HUDEP-2 (cell line): ENCODE data around the gene C3orf20.
"Not testable (repeated sequence)": the region's sequence is repeated elsewhere in the genome, so short reads cannot be mapped to it uniquely, and the experiment has no call there.

Experiments
- DNase-seq, 76 experiments: peaks; one replicate each; lab custom pipeline; 2025; ENCODE audit not compliant: unreplicated experiment in 76 of 76; lab: John Stamatoyannopoulos, UW

The C3orf20 gene

DNA sequence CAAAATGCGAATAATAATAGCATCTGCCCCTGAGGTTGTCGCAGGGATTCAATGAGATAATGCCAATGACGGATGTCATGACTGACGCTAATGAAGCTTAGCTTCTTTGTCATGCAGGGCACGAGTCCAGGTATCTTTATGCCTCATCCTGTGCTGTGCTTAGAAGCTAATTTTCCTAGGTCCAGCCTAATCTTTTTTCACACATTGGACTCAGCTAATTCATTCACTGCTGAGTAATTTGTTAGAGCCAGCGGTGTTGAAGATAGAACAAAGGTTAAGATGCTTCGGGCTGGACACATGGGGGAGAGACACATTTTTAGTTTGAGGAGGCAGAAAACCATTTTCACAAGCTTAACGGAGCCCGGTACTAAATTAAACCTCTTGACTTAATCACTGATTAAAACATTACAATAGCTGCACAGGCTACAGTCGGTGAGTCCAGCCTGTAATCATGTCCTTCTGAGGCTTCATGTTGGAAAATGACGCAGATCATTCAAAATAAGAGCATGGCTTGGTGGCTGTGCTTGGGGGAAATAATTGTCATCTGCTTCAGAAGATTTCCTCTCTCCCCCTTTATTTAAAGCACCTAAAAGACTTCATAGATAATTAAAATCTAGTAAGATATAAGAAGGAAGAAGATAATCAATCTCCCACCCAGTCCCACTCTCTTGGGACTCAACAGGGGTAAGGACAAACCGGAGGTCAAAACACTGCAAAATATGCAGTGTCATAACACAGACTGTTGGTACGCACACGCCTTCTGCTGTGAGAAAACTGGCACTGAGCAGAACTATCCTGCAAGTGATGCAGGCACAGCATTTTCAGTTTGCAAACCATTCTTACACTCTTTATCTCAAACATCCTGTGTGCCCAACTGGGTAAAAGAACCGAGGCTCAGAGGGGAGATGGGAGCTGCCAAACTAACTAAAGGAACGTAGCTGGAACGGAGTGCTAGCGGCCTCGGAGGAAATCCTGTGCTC lies 26.7 kb upstream of the C3orf20 start:
- DNase-seq: peak in 13 of 76 experiments; percentile 2 to 45 (median 18)

- DNase-seq: no peak
These were observed 25.5 kb upstream of the C3orf20 start for GRCh38 chr3:14649466-14649865.

DNA sequence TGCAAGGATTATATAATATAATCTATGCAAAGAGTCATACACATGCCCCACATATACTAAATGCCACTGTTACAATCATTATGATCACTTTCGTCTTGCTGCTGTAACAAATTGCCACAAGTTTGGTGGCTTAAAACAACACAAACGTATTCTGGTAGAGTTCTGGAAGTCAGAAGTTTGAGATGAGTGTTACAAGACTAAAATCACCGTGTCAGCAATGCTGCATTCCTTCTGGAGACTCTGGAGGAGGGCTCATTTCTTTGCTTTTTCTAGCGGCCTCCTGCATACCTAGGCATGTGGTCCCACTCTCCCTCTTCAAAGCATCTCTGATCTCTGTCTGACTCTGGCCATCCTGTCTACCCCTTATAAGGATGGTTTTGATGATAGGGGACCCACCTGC lies 24.7 kb upstream of the C3orf20 start:
- no peak for DNase-seq

DNA sequence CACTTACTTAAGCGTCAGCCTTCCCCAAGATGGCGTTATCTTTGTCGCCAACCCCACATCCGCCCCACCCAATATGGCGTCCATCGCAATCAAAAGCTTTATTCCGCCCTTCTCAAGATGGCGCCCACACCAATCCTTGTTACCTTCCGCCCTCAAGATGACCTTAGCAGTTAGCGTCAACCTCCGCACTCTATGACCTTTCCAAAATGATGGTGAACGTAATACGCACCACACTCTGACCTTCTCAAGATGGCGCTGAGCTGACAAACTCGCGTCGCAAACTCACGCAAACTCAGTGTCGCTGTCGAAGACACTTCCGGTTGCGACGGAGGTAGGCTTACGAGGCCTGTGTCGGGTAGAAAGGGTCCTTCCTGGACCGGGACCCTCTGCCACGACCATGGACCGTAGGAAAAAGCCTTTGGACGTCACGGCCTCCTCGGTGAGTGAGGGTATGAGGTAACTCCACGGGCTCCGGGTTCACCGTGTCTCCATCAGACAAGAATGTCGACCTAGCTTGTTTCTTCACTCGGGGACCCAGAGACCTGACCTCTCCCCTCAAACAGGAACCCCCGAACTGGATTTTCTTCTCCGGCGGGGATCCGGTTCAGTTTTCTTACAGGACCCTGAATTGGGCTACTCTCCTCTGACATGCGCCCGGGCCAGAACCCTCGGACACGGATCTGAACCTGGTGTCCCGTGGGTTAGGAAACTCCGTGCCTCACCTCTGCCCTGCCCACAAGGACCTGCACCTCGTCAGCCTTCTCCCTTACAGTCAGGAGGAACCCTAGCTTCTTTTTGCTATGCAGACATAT lies 23.3 kb upstream of the C3orf20 start, which contains the start of gene CCDC174:
CCDC174 (plus strand) TSS at position 323 of the 812 bp plus-strand sequence; CDS start at position 398, 75 bp downstream.
- DNase-seq: peak; percentile 22 to 98 (median 92)

GRCh38 chr3:14652360-14652907 lies 22.5 kb upstream of the C3orf20 start:
- DNase-seq: not testable (repeated sequence)

DNA sequence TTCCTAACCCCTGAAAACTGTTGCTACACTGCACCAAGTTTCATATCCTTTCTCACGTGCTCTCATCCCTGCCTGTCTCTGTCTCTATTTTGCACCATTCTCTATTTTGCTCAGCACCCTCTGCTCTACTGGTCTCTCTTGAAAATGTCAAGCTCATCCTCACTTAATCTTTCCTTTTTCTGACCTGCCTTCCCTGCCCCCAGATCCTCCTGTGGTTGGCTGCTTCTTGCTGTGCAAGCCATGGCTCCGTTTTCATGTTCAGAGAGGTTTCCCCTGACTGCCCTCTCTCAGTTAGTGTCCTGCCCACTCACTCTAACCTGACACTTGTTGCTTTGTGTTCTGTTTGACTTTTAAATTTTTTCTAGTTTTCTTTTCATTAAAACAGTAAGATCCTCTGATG lies 17.4 kb upstream of the C3orf20 start:
- no peak for DNase-seq

DNA sequence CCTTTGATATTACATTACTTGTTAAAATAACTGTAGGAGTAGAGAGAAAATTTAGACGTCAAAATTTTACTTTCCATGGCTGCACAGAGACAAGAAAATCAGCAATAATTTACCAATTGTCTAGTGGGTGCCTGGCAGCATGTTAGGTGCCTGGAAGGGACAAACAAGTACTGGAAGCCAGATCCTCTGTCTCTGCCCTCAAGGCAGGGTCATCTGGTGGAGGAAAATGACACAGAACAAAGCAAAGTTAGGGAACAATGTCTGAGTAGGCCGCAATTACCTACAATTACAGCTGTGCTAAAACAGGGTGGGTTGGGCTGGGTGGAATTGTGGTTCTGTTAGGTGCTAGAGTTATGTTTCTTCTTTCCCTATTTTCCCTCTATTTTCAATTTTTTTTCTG lies 16.0 kb upstream of the C3orf20 start:
- DNase-seq: no peak

DNA sequence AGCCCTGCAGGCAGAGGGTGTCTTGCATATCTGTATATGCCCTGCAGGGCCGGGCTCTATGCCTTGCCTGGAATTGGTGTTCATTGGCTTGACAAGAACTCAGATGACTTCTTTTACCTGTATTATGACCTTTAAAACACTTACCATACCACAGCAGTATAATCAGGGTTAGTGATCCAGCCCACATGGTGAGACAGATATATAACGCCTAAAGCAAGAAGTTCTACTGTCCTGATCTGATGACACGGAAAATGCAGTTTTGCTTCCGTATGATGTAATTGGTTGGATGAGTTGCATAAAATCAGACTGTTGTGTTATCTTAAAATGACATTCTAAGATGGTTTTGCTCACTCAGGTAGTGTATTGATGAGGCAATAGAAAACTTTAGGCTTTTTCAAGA lies 14.0 kb upstream of the C3orf20 start:
- no peak for DNase-seq

DNA sequence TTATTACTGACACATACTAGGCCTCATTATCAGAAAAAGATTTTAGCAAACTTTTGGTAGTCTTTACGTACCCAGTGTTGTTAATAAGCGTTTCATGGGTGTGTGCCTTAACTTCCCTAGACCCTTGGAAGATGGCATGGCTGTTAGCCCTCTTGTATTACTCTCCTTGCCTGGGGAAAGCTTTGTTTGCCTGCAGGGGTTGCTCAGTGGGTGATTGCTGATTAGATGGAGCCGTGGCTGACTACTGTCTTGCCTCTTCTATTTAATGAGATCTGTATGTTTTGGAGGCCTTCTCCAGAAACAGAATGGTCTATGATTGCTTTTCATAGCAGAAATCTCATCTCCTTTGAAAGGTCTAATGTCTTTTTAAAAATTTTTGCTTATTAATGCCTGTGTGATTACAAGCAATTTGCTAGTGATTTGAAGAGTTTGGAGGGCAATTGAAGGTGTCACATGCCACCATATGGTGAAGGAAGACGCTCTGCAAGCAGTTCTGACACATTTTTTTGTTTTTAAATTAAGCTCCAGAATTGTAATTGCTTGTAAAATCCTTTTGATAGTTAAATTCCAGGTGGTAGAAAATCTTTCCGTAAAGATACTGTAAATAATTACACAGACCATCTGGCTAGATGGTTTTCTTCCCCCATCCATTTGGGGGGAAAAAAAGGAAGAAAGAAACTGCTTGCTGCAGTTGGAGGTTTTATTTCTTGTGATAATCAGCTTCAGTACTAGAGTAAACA lies 11.4 kb upstream of the C3orf20 start:
- DNase-seq: no peak

DNA sequence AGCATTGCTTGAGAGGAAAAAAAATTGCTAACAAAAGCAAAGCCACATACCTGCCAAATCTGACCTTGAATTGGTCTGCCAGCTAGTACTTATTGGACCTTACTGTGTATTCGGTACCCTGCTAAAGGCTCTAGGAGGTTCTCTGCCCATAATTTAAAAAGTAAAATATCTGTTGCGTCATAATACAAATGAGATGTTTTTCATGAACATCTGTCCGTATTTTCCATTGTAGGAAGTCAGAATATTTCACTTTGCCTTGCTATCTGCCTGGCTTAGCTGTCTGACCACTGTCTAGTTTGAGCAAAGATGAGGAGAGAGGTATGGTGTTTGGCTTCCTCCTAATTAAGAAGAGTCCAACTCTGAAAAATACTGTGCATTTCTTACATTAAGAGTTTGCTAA lies 10.8 kb upstream of the C3orf20 start:
- no peak for DNase-seq

GRCh38 chr3:14672588-14672987 lies 2.4 kb upstream of the C3orf20 start:
- DNase-seq: no peak

DNA sequence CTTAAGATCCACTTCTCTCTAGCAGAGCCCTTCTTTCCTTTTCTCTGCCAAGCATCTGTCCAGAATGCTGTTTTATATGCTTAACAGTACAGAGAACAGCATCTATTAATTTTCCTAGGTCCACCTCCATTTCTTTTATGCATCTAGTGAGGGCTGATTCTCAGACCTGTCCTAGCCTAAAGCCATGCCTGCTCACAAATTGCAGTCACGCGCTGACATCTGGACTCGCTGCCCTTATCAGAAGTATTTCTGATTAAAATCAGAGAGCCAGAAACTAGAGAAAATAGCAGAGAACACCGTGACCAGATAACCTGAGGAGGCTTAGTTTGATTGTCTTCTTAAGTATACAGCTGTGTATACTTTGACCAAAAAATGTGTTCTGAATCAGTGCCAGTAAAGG lies 1.9 kb downstream of the C3orf20 start:
- DNase-seq: no peak

GRCh38 chr3:14678015-14678503 lies 3.1 kb downstream of the C3orf20 start:
- DNase-seq: no peak

- no peak for DNase-seq
These were observed 5.2 kb downstream of the C3orf20 start for GRCh38 chr3:14680115-14680514.

GRCh38 chr3:14680716-14681115 lies 5.8 kb downstream of the C3orf20 start:
- no peak for DNase-seq

GRCh38 chr3:14684447-14684846 lies 9.5 kb downstream of the C3orf20 start:
- DNase-seq: no peak

DNA sequence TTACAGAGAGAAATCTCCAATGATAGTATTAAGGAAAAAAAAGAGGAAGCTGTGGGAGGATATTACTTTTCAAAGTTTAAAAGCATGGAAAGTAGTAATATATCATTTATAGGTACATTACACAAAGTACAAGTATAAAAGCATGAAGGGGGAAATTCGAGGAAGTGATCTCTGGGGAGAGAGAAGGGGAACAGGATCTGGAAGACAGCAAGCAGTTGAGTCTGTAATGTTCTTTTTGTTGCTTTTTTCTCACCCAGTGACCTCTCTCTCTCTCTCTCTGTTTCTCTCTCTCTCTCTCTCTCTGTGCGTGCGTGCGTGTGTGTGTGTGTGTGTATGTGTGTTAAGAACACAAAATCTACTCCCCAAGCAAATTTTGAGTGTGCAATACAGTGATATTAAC lies 10.2 kb downstream of the C3orf20 start:
- no peak for DNase-seq

GRCh38 chr3:14687360-14687759 lies 12.4 kb downstream of the C3orf20 start:
- DNase-seq: no peak

GRCh38 chr3:14688525-14688924 lies 13.6 kb downstream of the C3orf20 start:
- no peak for DNase-seq

DNA sequence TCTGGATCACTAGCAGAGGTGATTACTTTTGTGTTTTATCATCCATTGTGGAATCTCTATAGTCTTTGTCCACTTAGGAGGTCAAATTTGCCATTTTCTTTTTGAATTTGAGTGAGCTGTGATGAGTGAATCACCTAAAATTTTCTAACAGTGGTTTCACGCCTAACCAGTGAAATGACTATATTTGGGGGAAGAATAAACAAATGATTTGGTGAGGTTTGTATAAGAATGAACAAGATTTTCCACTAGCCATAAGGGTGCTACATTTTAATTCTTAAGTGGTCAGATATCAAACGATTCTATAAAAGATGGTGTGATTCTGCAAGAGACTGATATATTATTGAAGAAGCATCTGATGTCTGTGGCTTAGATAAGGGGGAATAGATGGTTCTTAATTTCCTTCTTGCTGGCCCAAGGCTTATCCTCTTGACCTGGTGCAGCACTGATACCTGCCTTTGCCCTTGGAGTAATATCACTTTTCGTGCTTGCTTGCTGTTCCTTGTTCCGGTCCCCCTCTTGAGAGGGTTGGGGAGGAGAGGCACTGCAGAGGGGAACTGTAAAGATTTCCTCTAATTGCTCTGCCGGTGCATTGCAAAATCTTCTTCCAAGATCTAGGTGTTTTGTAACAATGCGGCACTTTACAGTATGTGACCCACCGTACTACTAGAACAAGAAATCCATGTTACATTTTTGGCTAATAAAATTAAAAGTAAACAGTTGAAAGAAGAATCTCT lies 14.5 kb downstream of the C3orf20 start:
- DNase-seq: no peak
